Left lung (tissue), 10 donors: Measurements from ENCODE around the gene ACAP2. TPM values are rescaled to one million over a fixed set of nuclear protein-coding genes. Genes with fewer than 3 reads are reported as not detected.

Experiments used
- ATAC-seq: fragments of 200-7000 bp; cut with Tn5 transposase; one replicate; pipeline ENCODE4 v1.9.1; 2020; ENCODE audit warnings: moderate library complexity
- DNase-seq, 4 donors: peaks; one replicate each; pipeline ENCODE4 v3.0.0-alpha.2; 2013 to 2020
- H3K27ac ChIP-seq, 2 donors: fragments of 200-600 bp; sonication (generic) in 1 of 2; one replicate each; pipeline versions ENCODE4 v1.5.0 to v1.8.0; 2020 to 2021
- H3K27me3 ChIP-seq, 2 donors: fragments of 200-600 bp; sonication (generic) in 1 of 2; one replicate each; pipeline versions ENCODE4 v1.5.0 to v1.8.0; 2020 to 2021
- H3K36me3 ChIP-seq, 2 donors: fragments of 200-600 bp; sonication (generic) in 1 of 2; one replicate each; pipeline versions ENCODE4 v1.5.0 to v1.8.0; 2020 to 2021
- H3K4me1 ChIP-seq, 2 donors: fragments of 200-600 bp; one replicate each; pipeline ENCODE4 v1.8.0; 2021
- H3K4me3 ChIP-seq, 2 donors: fragments of 200-600 bp; sonication (generic) in 1 of 2; one replicate each; pipeline versions ENCODE4 v1.5.0 to v1.8.0; 2020 to 2021; ENCODE audit warnings: mild to moderate bottlenecking in 1 of 2
- H3K9me3 ChIP-seq, 2 donors: fragments of 200-600 bp; sonication (generic) in 1 of 2; one replicate each; pipeline versions ENCODE4 v1.5.0 to v1.8.0; 2020 to 2021
- CTCF ChIP-seq, 2 donors: fragments of 200-600 bp; sonication (generic) in 1 of 2; IDR thresholded peaks; one replicate each; pipeline versions ENCODE4 v1.5.0 to v1.8.0; 2021; ENCODE audit warnings: antibody characterized with exemption in 2 of 2
- intact Hi-C, 2 donors: fragments of 100-400 bp; cut with DNase I; formaldehyde crosslinking; loops; one replicate each; pipeline versions ENCODE4 v1.11.2 to v1.14.2; 2022
- polyA plus RNA-seq, 6 donors: library from polyadenylated mRNA; unstranded; fragments of 120-200 nt; gene quantifications; one replicate each; pipeline ENCODE4 v1.2.1, GENCODE V29; 2013; ENCODE audit not compliant: insufficient read length in 6 of 6
- total RNA-seq, 2 donors: library from RNA; stranded (reverse); fragmentation: NEBNext Ultra II Directional; extraction: Animal tissue kit (Norgen Biotek cat#: 25700); gene quantifications; one replicate each; pipeline ENCODE4 v1.2.1, GENCODE V29; 2021
- donor health status: DM: no; HTN: yes; CAD: no.
- donor health status: DM: no; HTN: no; CAD: no.

Gene ACAP2
- total and polyA plus RNA-seq, 8 donors = 44.7 to 78.7 (median 51.2) TPM

- Histone ChIP-seq H3K27me3 (no peaks in the 10 kb centered on the region), H3K36me3 (no peaks in the 10 kb centered on the region), H3K4me3 (no peak overlapping the region), H3K4me1 (no peaks in the 10 kb centered on the region), H3K9me3 (no peaks in the 10 kb centered on the region), H3K27ac (no peak overlapping the region)
- no peak for ATAC-seq
- intact Hi-C loops = no loop called here
- peak in 1 of 4 donors; percentile 60 for DNase-seq
- TF ChIP-seq CTCF (IDR thresholded peaks at IDR 0.05) = no peak
Measured at GRCh38 chr3:195251336-195252065, 191.3 kb downstream of the ACAP2 start.

- DNase-seq (peak in 1 of 4 donors; percentile 19), ATAC-seq (peak; percentile 40)
- no peaks in the 10 kb centered on the region for H3K27me3 ChIP-seq
- intact Hi-C loops = no loop called here
- no peaks in the 10 kb centered on the region for H3K4me1 ChIP-seq
- no peak overlapping the region for H3K27ac ChIP-seq
- no peak for TF ChIP-seq CTCF (IDR thresholded peaks at IDR 0.05)
- no peak overlapping the region for H3K4me3 ChIP-seq
- H3K36me3 ChIP-seq = peaks cover 0 to 4% of the 10 kb centered on the region in 2 donors
- H3K9me3 ChIP-seq = no peaks in the 10 kb centered on the region
Measured at GRCh38 chr3:195250473-195251251, 192.2 kb downstream of the ACAP2 start.

GRCh38 chr3:195249858-195250464 is 192.9 kb downstream of the ACAP2 start:
- Histone ChIP-seq H3K4me3 (no peak overlapping the region), H3K27ac (no peak overlapping the region), H3K36me3 (peaks cover 0 to 4% of the 10 kb centered on the region in 2 donors), H3K9me3 (no peaks in the 10 kb centered on the region), H3K4me1 (no peaks in the 10 kb centered on the region), H3K27me3 (no peaks in the 10 kb centered on the region)
- no peak for TF ChIP-seq CTCF (IDR thresholded peaks at IDR 0.05)
- no peak for ATAC-seq
- intact Hi-C loops = no loop called here
- DNase-seq = peak in 2 of 4 donors; percentile 12 to 26

GRCh38 chr3:195249057-195249770 is 193.6 kb downstream of the ACAP2 start:
- Histone ChIP-seq H3K4me3 (no peak overlapping the region), H3K9me3 (no peaks in the 10 kb centered on the region), H3K36me3 (peaks cover 0 to 4% of the 10 kb centered on the region in 2 donors), H3K27ac (no peak overlapping the region), H3K4me1 (no peaks in the 10 kb centered on the region), H3K27me3 (no peaks in the 10 kb centered on the region)
- DNase-seq = peak in 1 of 4 donors; percentile 27
- TF ChIP-seq CTCF (IDR thresholded peaks at IDR 0.05) = no peak
- ATAC-seq = no peak
- intact Hi-C loops = no loop called here
